MCF 10A (cell line): ENCODE results near the gene SEMA3C. TPM values are rescaled to one million over a fixed set of nuclear protein-coding genes. Genes with fewer than 3 reads are reported as not detected.
A peak's percentile ranks its signal among the peaks of the same experiment; 100 is the strongest.

ENCODE experiments used
- BruUV-seq: library from RNA; stranded (reverse); fragments of 400-500 nt; replicated peaks from 2 replicates; lab custom pipeline; 2021; lab: Mats Ljungman, UMichigan
- CTCF ChIA-PET: fragments of 300-600 bp; sonication (Branson Sonifier 250); formaldehyde crosslinking; extraction: SDS; loops from one replicate; lab custom pipeline; 2021; ENCODE audit warnings: antibody characterized with exemption, inconsistent platforms; lab: Yijun Ruan, JAX
- POLR2A ChIA-PET: fragments of 300-600, 350-650 bp; sonication (Branson Sonifier 250); formaldehyde crosslinking; extraction: SDS; loops from one replicate; lab custom pipeline; 2020; ENCODE audit warnings: antibody characterized with exemption, inconsistent platforms; lab: Yijun Ruan, JAX
- DNase-seq: peaks from one replicate; pipeline ENCODE4 v3.0.0-alpha.2; 2018; ENCODE audit not compliant: unreplicated experiment
- H3K27ac Mint-ChIP-seq: one replicate; pipeline ENCODE4 v1.8.0; 2022; ENCODE audit warnings: mild to moderate bottlenecking, low read depth, mixed read lengths; ENCODE audit not compliant: unreplicated experiment
- H3K27me3 Mint-ChIP-seq: one replicate; pipeline ENCODE4 v1.8.0; 2022; ENCODE audit warnings: mixed read lengths; ENCODE audit not compliant: insufficient read depth, unreplicated experiment
- H3K36me3 Mint-ChIP-seq: one replicate; pipeline ENCODE4 v1.8.0; 2022; ENCODE audit warnings: mild to moderate bottlenecking, moderate library complexity, mixed read lengths; ENCODE audit not compliant: insufficient read depth, unreplicated experiment
- H3K4me1 Mint-ChIP-seq: one replicate; pipeline ENCODE4 v1.8.0; 2022; ENCODE audit warnings: mixed read lengths; ENCODE audit not compliant: insufficient read depth, unreplicated experiment
- H3K4me3 Mint-ChIP-seq: one replicate; pipeline ENCODE4 v1.8.0; 2022; ENCODE audit warnings: mild to moderate bottlenecking, moderate library complexity, mixed read lengths; ENCODE audit not compliant: unreplicated experiment
- H3K9me3 Mint-ChIP-seq: one replicate; pipeline ENCODE4 v1.8.0; 2022; ENCODE audit warnings: mixed read lengths; ENCODE audit not compliant: unreplicated experiment
- intact Hi-C: fragments of 100-400 bp; cut with micrococcal nuclease; formaldehyde crosslinking; loops from 2 replicates; pipeline ENCODE4 v1.14.1; 2022
- total RNA-seq: library from RNA; stranded (reverse); gene quantifications from 2 replicates; pipeline ENCODE4 v1.2.3, GENCODE V29; 2022
- TF ChIP-seq, protein P1 (sequence below): fragments of 200-600 bp; IDR thresholded peaks from one replicate; pipeline ENCODE4 v1.8.0; 2022; ENCODE audit warnings: antibody characterized with exemption, mild to moderate bottlenecking; ENCODE audit not compliant: unreplicated experiment

Gene SEMA3C
- total RNA-seq, 1 experiment from 2014 or later = 140 TPM

- no TSS peak for BruUV-seq
- TF ChIP-seq, protein P1, sequence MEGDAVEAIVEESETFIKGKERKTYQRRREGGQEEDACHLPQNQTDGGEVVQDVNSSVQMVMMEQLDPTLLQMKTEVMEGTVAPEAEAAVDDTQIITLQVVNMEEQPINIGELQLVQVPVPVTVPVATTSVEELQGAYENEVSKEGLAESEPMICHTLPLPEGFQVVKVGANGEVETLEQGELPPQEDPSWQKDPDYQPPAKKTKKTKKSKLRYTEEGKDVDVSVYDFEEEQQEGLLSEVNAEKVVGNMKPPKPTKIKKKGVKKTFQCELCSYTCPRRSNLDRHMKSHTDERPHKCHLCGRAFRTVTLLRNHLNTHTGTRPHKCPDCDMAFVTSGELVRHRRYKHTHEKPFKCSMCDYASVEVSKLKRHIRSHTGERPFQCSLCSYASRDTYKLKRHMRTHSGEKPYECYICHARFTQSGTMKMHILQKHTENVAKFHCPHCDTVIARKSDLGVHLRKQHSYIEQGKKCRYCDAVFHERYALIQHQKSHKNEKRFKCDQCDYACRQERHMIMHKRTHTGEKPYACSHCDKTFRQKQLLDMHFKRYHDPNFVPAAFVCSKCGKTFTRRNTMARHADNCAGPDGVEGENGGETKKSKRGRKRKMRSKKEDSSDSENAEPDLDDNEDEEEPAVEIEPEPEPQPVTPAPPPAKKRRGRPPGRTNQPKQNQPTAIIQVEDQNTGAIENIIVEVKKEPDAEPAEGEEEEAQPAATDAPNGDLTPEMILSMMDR = no peak
- intact Hi-C loops = no loop called here
- Mint-ChIP-seq H3K27me3 (no peaks in the 10 kb centered on the region), H3K36me3 (peaks cover 58% of the 10 kb centered on the region), H3K4me1 (peaks cover 10% of the 10 kb centered on the region), H3K9me3 (no peaks in the 10 kb centered on the region), H3K4me3 (no peak overlapping the region), H3K27ac (peak overlapping the region; percentile 7)
- POLR2A ChIA-PET = no interaction called here
- no peak for DNase-seq
- CTCF ChIA-PET = no interaction called here
Observed at GRCh38 chr7:80790877-80791276, 128.0 kb downstream of the SEMA3C start.

GRCh38 chr7:80787721-80788120 is 131.1 kb downstream of the SEMA3C start:
- H3K27me3 Mint-ChIP-seq = no peaks in the 10 kb centered on the region
- peaks cover 24% of the 10 kb centered on the region for H3K4me1 Mint-ChIP-seq
- H3K4me3 Mint-ChIP-seq = no peak overlapping the region
- no peak for DNase-seq
- H3K36me3 Mint-ChIP-seq = peaks cover 38% of the 10 kb centered on the region
- no TSS peak for BruUV-seq
- no peaks in the 10 kb centered on the region for H3K9me3 Mint-ChIP-seq
- POLR2A ChIA-PET = no interaction called here
- intact Hi-C loops = no loop called here
- H3K27ac Mint-ChIP-seq = no peak overlapping the region
- CTCF ChIA-PET = no interaction called here
- TF ChIP-seq, protein P1 = no peak

DNA sequence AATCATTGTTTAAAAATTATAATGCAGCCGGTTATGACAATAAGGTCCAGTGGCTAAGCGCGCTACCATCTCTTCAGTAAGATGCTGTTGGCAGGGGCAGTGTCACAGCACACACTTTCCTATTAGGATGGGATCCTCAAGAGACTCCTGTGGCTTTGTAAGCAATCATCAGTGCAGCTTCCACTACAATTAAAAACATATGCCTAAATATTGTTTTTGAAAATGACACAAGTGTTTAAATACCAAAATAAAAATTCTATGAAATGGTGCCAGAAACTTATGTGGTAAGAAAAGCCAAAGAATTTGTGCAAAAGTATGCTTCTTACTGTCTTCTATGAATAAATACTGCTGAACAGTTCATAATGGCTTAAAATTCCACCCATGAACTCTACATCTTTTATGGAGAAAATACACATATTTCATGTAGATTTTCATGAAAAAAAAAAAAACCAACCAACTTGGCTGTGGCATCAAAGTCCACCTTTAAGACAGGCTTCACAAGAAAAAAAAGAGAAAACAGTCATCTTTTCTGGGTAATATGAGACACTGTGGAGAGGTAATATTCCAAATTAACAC is 132.8 kb downstream of the SEMA3C start:
- CTCF ChIA-PET = interaction anchor here (0.5 to 0.6 kb wide), 2 partner anchors 136 to 214 kb away, joined by 4 read pairs; no protein-coding TSS in a partner anchor
- intact Hi-C loops = no loop called here
- POLR2A ChIA-PET = interaction anchor here (1.0 to 1.1 kb wide), 2 partner anchors 9 to 12 kb away, joined by 3 read pairs; no protein-coding TSS in a partner anchor
- no peaks in the 10 kb centered on the region for H3K9me3 Mint-ChIP-seq
- DNase-seq = no peak
- no TSS peak for BruUV-seq
- TF ChIP-seq, protein P1 = no peak
- H3K27me3 Mint-ChIP-seq = no peaks in the 10 kb centered on the region
- peaks cover 44% of the 10 kb centered on the region for H3K36me3 Mint-ChIP-seq
- peaks cover 40% of the 10 kb centered on the region for H3K4me1 Mint-ChIP-seq
- peak overlapping the region; percentile 27 for H3K27ac Mint-ChIP-seq
- no peak overlapping the region for H3K4me3 Mint-ChIP-seq

DNA sequence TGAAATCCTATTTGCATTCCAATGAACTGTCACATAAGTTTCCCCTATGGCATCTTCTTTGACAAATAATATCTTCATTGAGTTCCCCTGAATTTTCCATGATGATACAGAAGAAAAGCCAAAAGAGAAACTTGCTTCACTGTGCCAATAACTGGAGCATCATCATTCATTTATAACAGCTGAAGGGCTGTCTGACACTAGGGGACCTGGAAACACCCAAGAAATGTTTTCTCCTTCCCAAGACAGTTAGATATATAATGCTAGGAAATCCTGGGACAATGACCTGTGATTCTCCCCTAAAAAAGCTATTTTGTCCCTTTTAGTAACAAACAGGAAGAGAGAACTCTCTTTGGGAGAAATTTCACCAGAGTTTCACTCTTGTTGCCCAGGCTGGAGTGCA is 133.6 kb downstream of the SEMA3C start:
- ChIA-PET POLR2A (interaction anchor here (0.7 to 1.1 kb wide), 3 partner anchors 9 to 33 kb away, joined by 3 to 4 read pairs (median 3); no protein-coding TSS in a partner anchor), CTCF (interaction anchor here (0.5 kb wide), 1 partner anchor 135 kb away, joined by 4 read pairs; no protein-coding TSS in a partner anchor)
- no peak for DNase-seq
- Mint-ChIP-seq H3K27me3 (no peaks in the 10 kb centered on the region), H3K4me1 (peaks cover 39% of the 10 kb centered on the region), H3K27ac (peak overlapping the region; percentile 27), H3K9me3 (no peaks in the 10 kb centered on the region), H3K36me3 (peaks cover 44% of the 10 kb centered on the region), H3K4me3 (no peak overlapping the region)
- TF ChIP-seq, protein P1 = no peak
- intact Hi-C loops = no loop called here
- no TSS peak for BruUV-seq
